Prostate gland (tissue), 2 donors: ENCODE measurements around the gene IL1RN. TPM values are rescaled to one million over a fixed set of nuclear protein-coding genes. Genes with fewer than 3 reads are reported as not detected.

Source experiments
- DNase-seq: peaks from one replicate; pipeline ENCODE4 v3.0.0-alpha.2; 2019; ENCODE audit warnings: low spot score
- H3K27ac ChIP-seq, 2 donors: fragments of 200-600 bp; sonication (generic); 2 replicates each; pipeline ENCODE4 v1.5.1; 2017 to 2019
- H3K27me3 ChIP-seq: fragments of 200-600 bp; sonication (generic); replicated peaks from 2 replicates; pipeline ENCODE4 v1.5.1; 2019; ENCODE audit not compliant: insufficient read depth
- H3K36me3 ChIP-seq, 2 donors: fragments of 200-600 bp; sonication (generic); 1 replicate in 1 of 2; 2 replicates in 1 of 2; pipeline versions ENCODE4 v1.5.1 to v1.8.1; 2017 to 2019
- H3K4me1 ChIP-seq: fragments of 200-600 bp; sonication (generic); replicated peaks from 2 replicates; pipeline ENCODE4 v1.5.1; 2019
- H3K4me3 ChIP-seq, 2 donors: fragments of 200-600 bp; sonication (generic); 2 replicates each; pipeline ENCODE4 v1.5.1; 2017 to 2019
- H3K9me3 ChIP-seq: fragments of 200-600 bp; sonication (generic); 2 replicates; pipeline ENCODE4 v1.5.1; 2017
- POLR2A ChIP-seq: fragments of 450-650 bp; IDR thresholded peaks from one replicate; pipeline ENCODE4 v1.6.1; 2016; ENCODE audit warnings: antibody characterized with exemption, mild to moderate bottlenecking
- POLR2AphosphoS5 ChIP-seq: sonication (generic); formaldehyde crosslinking; IDR thresholded peaks from one replicate; pipeline ENCODE4 v1.6.1; 2017; ENCODE audit warnings: antibody characterized with exemption
- WGBS: methylation state at CpG from one replicate; pipeline ENCODE4 v1.1.5; 2018; 5-methylcytosine and 5-hydroxymethylcytosine counted together
- intact Hi-C: fragments of 100-400 bp; cut with DNase I; formaldehyde crosslinking; loops from one replicate; pipeline ENCODE4 v1.14.2; 2022
- total RNA-seq, 2 donors: library from RNA; depleted of rRNA; stranded (reverse); fragments of >200 nt; gene quantifications; one replicate each; pipeline ENCODE4 v1.1.0, GENCODE V29; 2016
- TF ChIP-seq, protein P1 (sequence below), 4 experiments: fragments of 200-600 bp in 2 of 4; fragments of 450-650 bp in 2 of 4; sonication (generic) in 2 of 4; IDR thresholded peaks; 1 replicate in 3 of 4; 2 replicates in 1 of 4; pipeline ENCODE4 v1.5.1; 2016 to 2019; ENCODE audit warnings: antibody characterized with exemption in 4 of 4, mild to moderate bottlenecking in 2 of 4, moderate library complexity in 2 of 4

The IL1RN gene
- total RNA-seq, 2 donors from 2014 or later: 3.7 to 4.4 TPM

GRCh38 chr2:113103277-113103676, 24.1 kb upstream of the IL1RN start:
- Histone ChIP-seq H3K4me1 (no peaks in the 10 kb centered on the region), H3K27me3 (no peaks in the 10 kb centered on the region), H3K9me3 (no peaks in the 10 kb centered on the region), H3K36me3 (no peaks in the 10 kb centered on the region), H3K4me3 (no peak overlapping the region), H3K27ac (no peak overlapping the region)
- WGBS: 93% methylated on average over 4 of the region's 4 CpGs
- intact Hi-C loops: no loop called here
- TF ChIP-seq, protein P1, sequence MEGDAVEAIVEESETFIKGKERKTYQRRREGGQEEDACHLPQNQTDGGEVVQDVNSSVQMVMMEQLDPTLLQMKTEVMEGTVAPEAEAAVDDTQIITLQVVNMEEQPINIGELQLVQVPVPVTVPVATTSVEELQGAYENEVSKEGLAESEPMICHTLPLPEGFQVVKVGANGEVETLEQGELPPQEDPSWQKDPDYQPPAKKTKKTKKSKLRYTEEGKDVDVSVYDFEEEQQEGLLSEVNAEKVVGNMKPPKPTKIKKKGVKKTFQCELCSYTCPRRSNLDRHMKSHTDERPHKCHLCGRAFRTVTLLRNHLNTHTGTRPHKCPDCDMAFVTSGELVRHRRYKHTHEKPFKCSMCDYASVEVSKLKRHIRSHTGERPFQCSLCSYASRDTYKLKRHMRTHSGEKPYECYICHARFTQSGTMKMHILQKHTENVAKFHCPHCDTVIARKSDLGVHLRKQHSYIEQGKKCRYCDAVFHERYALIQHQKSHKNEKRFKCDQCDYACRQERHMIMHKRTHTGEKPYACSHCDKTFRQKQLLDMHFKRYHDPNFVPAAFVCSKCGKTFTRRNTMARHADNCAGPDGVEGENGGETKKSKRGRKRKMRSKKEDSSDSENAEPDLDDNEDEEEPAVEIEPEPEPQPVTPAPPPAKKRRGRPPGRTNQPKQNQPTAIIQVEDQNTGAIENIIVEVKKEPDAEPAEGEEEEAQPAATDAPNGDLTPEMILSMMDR (IDR thresholded peaks at IDR 0.05): no peak
- TF ChIP-seq POLR2A (no peak), POLR2AphosphoS5 (no peak)
- no peak for DNase-seq

DNA sequence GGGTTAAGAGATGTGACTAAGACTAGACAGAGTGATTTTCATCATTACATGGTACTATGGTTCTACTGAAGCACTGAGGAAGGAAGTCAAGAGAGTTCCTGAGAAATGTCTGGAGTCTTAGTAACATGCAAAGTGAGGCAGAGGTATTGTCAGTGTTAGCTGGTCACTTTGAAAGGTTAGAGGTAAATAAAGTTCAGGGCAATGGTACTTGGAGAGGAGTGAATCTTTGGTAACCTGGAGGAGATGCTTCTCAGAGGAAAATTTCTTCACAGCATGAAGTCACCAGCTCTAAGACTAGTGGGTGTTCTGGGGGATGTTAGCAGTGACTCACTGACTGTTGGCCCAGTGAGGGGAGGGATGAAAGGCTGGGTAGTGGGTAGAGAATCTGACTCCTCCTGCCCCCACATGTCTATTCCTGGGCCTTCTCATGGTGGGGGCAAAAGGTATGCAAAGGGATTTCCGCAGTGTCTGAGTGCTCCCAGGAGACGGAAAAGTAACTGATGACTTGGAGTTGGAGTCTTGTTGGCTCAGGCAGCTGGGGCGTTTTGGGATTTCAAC, 23.3 kb upstream of the IL1RN start:
- H3K4me1 ChIP-seq: no peaks in the 10 kb centered on the region
- intact Hi-C loops: no loop called here
- TF ChIP-seq POLR2AphosphoS5 (no peak), POLR2A (no peak)
- TF ChIP-seq, protein P1 (IDR thresholded peaks at IDR 0.05): no peak
- H3K27me3 ChIP-seq: peaks cover 2% of the 10 kb centered on the region
- H3K27ac ChIP-seq: no peak overlapping the region
- no peak overlapping the region for H3K4me3 ChIP-seq
- H3K9me3 ChIP-seq: no peaks in the 10 kb centered on the region
- WGBS: 72% methylated on average over 3 of the region's 3 CpGs
- no peaks in the 10 kb centered on the region for H3K36me3 ChIP-seq
- no peak for DNase-seq

- no peaks in the 10 kb centered on the region for H3K9me3 ChIP-seq
- no peak for DNase-seq
- TF ChIP-seq, protein P1 (IDR thresholded peaks at IDR 0.05): no peak
- H3K27ac ChIP-seq: no peak overlapping the region
- no peak overlapping the region for H3K4me3 ChIP-seq
- WGBS: 72% methylated on average over 6 of the region's 6 CpGs
- peaks cover 2% of the 10 kb centered on the region for H3K27me3 ChIP-seq
- intact Hi-C loops: no loop called here
- no peaks in the 10 kb centered on the region for H3K36me3 ChIP-seq
- H3K4me1 ChIP-seq: no peaks in the 10 kb centered on the region
These were observed 22.2 kb upstream of the IL1RN start for GRCh38 chr2:113105047-113105785.

DNA sequence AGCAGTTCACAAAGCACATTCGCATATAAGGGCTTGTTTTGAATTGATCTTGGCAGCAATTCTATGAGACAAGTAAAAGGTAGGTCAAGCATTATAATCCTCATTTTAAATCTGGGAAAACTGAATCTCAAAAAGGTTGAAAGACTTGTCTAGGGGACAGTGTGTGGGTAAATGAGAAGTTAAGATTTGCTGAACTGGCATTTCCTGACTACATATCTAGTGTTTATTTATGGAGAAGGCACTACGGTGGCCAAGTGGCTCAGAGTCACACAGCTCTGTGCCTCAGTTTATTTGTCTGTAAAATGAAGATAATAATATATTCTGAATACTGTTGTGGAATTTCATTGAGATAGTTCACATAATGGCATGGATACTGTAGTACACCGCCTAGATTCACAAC, 16.3 kb upstream of the IL1RN start:
- WGBS: 57% methylated on average over 3 of the region's 3 CpGs
- no peaks in the 10 kb centered on the region for H3K36me3 ChIP-seq
- H3K9me3 ChIP-seq: no peaks in the 10 kb centered on the region
- no peak for DNase-seq
- H3K4me1 ChIP-seq: no peaks in the 10 kb centered on the region
- no peak overlapping the region for H3K27ac ChIP-seq
- TF ChIP-seq, protein P1 (IDR thresholded peaks at IDR 0.05): no peak
- no peak for TF ChIP-seq POLR2AphosphoS5
- no peak for TF ChIP-seq POLR2A
- intact Hi-C loops: no loop called here
- peaks cover 2% of the 10 kb centered on the region for H3K27me3 ChIP-seq
- H3K4me3 ChIP-seq: no peak overlapping the region

- no peaks in the 10 kb centered on the region for H3K36me3 ChIP-seq
- H3K27ac ChIP-seq: no peak overlapping the region
- intact Hi-C loops: no loop called here
- peaks cover 2% of the 10 kb centered on the region for H3K27me3 ChIP-seq
- H3K9me3 ChIP-seq: no peaks in the 10 kb centered on the region
- 63% methylated on average over 6 of the region's 6 CpGs for WGBS
- DNase-seq: no peak
- TF ChIP-seq POLR2AphosphoS5 (no peak), POLR2A (no peak)
- TF ChIP-seq, protein P1 (IDR thresholded peaks at IDR 0.05): no peak
- H3K4me3 ChIP-seq: no peak overlapping the region
- H3K4me1 ChIP-seq: no peaks in the 10 kb centered on the region
These were observed 15.5 kb upstream of the IL1RN start for GRCh38 chr2:113111823-113112287.
